GM19240 (cell line): ENCODE measurements around the gene PHF11.

Source experiments
- DNase-seq: peaks from one replicate; pipeline ENCODE4 v3.0.0; 2011; ENCODE audit warnings: low spot score; ENCODE audit not compliant: insufficient read length

The PHF11 gene

DNA sequence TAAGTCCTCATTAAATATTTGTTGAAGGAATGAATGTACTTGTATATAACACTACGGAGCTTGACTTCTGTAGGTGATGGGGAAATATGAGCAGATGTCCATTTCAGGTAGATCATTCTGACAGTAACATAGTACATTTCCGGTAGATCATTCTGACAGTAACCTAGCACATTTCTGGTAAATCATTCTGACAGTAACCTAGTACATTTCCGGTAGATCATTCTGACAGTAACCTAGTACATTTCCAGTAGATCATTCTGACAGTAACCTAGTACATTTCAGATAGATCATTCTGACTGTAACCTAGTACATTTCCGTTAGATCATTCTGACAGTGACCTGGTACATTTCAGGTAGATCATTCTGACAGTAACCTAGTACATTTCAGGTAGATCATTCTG, 2.5 kb downstream of the PHF11 start:
- no peak for DNase-seq

DNA sequence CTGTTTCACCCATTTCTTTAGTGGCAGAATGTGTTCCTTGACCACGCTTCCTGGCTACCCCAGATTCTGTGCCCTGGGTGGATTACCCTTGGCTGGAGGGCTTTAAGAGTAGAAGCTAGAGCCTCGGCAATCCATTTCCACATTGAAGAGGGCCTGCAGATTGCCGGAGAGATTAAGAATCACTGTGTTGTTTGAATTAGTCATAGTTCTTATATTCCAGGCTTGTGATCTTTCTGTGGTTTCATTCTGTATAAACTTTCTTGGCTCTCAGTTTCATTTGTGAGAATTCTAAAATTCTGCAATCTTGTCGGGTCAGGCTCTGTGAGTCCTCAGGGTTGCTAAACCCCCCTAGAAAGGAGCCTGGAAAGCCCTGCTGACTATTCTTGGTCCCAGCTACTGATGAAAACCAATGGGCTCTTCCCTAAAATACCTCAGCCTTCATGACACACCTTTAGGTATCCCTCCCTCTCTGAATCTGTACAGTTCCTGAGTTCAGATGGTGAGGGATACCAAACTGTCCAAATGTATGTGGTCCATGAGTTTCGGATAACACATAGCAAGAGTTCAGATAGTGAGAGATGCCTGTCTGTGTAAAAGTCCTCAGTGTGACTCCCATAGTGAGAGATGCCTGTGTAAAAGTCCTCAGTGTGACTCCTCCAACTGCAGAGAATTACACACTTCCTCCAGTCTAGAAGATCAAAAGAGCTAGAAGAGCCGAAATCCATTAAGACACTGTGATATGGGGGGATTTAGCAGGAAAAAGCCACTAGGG, 4.3 kb downstream of the PHF11 start:
- no peak for DNase-seq

DNA sequence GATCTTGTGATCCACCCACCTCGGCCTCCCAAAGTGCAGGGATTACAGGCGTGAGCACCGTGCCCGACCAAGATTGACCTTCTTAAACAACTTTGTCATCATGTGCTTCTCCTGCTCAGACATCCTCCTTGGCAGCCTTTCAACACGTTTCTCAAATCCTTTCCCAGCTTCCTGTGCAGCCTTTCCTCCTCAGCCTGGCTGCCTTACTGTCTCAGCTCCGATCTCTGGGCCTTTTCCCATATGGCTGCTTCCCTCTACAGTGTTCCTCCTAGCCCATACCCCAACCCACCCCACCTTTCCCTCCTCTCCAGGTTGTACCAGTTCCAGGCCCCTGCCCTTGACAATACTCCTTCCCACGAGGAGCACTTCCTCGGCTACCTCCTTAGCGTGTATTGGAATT, 7.2 kb downstream of the PHF11 start:
- DNase-seq = no peak

DNA sequence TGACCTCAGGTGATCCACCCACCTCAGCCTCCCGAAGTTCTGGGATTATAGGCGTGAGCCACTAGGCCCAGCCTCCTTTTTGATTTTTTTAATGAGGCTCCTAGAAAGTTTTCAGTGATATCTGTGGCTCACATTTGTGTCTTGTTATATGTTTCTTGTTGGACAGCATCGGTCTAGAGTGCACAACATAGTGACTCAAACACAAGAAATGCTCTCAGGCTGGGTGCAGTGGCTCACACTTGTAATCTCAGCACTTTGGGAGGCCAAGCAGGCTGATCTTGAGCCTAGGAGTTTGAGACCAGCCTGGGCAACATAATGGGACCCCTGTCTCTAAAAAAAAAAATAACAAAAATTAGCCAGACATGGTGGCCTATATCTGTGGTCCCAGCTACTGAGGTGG, 8.2 kb downstream of the PHF11 start:
- no peak for DNase-seq

DNA sequence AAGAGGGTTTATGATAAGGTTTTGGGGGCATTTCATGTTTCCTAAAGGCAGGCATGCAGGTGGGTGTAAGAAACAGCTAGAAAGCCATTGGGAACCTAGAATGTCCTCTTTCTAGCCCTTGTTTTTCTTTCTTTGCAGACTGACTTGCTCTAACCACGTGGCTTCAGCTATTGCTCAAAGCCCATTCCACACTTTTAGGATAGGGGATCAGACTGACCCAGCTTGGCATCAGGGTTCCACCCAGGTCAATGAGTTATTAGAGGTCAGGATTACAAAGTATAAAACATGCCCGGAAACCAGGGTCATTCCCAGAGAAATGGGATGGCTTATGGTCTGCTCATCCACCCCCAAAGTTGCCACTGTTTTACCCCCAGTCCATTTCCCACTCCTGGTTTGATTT, 16.8 kb downstream of the PHF11 start:
- DNase-seq = no peak

DNA sequence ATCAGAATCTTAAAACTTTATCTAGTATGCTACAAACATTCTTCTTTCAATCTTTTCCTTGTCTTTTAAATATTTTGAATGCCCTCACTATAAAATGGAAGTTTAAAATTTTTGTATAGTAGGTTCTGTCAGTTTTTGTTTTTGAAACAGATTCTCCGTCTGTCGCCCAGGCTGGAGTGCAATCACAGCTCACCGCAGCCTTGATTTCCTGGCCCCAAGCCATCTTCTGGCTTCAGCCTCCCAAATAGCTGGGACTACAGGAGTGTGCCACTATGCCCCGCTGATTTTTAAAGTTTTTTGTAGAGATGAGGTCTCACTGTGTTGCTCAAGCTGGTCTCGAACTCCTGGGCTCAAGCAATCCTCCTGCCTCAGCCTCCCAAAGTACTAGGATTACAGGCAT, 20.7 kb downstream of the PHF11 start:
- no peak for DNase-seq

DNA sequence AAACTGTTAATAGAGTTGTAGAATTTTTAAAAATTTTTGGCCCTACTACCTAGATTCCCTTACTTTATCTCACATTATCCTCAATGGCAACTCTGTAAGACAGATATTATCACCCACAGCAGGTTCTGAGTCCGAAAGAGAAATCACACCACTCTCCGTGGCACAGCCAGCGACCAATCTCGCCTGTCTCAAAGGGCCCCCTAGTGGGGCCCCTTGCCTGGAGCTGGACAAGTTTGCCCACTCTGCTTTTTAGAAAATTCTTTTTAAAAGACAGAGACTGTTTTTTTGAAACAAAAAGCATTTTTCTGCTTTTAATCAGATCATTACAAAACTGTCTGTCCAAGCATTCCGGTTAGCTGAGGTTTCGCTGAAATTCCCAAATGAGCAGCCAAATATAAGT, 21.7 kb downstream of the PHF11 start:
- DNase-seq = no peak

DNA sequence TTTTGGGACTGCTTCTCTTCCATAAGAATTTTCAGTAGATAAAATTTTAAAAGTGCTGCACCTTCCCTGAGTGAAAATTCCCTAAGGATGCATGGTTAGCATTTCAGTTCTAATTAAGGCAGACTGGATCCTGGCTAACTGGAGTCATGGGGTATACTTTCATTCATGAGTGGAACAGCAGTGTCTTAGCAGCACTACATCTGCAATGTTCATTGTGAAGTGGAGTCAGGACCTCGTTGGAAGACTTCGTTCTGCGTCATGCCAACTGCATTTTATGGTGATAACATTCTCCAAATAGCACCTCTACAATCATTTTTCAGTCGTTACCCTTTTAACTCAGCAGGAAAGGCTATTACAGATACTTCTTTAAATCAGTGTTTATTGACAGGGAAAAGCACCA, 25.5 kb downstream of the PHF11 start:
- no peak for DNase-seq

DNA sequence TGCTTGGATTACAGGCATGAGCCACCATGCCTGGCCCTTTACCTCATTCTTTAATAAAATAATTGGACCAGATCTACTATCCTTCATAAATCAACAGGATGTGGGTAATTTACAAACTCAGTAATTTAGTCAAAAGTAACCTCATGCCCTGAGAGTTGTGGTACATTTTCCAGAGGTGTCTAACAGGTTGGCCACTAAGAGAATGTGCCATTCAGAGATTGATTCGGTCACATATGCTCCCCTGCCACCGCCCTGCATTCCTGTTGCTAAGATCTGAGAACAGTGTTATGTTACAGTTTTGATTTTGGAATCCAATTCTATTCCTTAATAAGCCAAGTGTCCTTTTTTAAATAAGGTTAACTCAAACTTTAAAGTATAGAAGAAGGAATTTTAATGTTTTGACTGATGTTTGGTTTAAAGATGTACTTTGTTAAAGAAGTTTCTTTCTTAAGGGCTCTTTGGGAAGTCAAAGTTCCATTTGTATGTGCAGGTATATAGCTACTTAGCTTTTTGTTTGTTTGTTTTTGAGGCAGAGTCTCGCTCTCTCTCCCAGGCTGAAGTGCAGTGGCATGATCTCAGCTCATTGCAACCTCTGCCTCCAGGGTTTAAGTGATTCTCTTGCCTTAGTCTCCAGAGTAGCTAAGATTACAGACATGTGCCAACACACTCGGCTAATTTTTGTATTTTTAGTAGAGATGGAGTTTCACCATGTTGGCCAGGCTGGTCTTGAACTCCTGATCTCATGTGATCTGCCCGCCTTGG, 29.2 kb downstream of the PHF11 start:
- DNase-seq = no peak

DNA sequence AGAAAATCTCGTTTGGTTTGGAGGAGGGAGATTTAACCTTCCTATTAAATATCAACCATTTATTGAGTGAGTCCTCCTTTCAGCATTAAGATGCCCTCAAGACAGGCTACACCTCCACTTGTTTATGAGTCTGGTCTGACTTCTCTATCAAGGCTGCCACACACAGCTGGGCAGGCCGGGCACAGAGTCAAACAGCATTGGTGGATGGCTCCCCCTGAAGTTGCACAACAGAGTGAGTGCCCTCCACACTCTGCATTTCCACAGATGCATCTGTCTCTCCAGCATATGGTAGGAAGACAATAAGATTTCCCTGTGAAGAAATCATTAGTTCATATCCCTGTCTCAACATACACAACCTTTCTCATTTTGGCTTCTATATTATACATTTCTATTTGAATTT, 31.4 kb downstream of the PHF11 start:
- no peak for DNase-seq

DNA sequence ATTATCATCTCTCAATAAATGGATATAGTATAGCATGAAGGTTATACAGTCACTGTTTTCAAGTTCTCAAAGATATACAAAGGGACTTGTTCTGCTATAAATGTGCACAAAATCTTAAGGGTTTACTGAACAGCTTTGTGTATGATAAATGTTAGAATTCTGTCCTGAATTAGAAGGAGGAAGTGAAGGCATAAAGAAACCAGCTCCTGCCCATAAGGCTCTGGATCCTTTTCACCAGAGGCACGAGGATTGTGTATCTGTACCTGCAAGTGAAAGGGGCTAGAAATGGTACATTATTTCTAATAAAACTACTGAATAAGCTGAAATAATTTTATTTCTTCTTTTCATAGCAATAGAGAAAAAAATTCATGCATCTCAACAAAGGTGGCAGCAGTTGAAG, 32.4 kb downstream of the PHF11 start:
- DNase-seq = no peak

DNA sequence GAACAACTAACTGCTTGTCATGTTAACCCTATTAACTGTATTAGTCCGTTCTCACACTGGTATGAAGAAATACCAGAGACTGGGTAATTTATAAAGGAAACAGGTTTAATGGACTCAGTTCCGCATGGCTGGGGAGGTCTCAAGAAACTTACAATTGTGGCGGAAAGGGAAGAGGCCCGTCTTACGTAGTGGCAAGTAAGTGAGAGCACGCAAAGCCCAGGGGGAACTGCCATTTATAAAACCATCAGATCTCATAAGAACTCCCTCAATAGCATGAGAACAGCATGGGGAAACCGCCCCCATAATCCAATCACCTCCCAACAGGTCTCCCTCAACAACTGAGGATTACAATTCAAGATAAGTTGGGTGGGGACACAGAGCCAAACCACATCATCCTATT, 34.7 kb downstream of the PHF11 start:
- no peak for DNase-seq

DNA sequence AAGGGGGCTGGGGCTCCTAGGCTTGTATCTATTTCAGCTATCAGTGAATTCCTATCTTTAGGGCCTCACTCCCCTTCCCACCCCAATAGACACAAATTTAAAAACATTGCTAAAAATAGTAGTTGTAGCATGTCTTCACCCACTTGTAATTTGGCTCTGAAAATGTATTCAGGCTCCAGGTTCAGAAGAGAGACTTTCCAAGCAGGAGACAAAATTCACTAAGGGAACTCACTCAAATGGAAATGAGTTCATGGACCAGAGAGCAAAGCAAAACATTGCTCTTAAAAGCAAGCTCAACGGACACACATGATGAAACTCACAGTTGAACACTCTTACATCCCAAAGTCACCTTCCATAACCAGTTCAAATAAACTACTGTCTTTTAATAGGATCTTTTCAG, 36.8 kb downstream of the PHF11 start:
- no peak for DNase-seq

DNA sequence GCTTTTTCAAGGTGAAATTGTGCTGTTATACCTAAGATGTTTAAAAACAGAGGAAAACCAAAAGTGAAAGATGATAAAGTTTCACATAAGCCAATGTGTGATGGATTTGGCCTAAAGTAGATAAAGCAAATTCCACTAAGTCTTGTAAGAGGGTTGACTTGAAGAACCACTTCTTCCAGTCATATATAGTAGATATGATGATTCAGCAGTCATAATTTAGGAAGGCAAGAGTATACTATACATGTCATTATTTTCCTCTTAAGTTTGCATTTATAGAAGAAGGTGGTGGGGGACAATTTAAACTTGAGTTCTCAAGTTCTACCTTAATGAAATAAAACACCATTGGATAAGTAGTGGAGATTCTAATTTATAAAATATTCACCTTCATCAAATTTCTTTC, 37.3 kb downstream of the PHF11 start:
- no peak for DNase-seq

DNA sequence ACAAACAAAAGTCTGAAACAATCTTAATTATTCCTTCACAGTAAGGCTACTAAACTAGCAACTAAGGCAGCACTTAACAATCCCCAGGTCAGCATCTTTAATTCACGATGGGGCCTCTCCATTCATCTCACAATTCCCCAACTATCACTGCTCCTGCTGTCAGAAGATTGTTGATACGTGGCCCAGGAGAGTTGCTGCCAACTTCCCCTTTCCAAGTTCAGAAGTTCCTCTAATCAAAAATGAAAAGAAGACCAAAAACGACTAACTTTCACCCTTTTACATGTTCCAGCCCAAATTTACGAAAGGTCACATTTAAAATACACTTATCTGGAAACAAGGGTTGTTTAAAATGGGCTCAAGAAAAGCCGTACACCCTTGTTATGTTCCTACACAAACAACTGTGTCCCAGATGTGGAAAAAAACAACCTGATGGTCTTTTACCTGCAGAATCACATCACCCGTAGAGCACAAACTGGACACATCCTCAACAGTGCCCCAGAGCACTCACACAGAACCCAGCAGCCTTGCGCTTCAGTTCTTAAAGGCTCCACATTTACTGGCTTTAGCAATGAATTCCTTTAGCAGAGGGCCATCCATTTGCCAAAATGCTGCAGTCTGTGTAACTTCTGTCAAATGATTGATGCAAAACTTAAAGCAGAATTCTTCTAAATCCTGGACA, 38.0 kb downstream of the PHF11 start:
- no peak for DNase-seq

DNA sequence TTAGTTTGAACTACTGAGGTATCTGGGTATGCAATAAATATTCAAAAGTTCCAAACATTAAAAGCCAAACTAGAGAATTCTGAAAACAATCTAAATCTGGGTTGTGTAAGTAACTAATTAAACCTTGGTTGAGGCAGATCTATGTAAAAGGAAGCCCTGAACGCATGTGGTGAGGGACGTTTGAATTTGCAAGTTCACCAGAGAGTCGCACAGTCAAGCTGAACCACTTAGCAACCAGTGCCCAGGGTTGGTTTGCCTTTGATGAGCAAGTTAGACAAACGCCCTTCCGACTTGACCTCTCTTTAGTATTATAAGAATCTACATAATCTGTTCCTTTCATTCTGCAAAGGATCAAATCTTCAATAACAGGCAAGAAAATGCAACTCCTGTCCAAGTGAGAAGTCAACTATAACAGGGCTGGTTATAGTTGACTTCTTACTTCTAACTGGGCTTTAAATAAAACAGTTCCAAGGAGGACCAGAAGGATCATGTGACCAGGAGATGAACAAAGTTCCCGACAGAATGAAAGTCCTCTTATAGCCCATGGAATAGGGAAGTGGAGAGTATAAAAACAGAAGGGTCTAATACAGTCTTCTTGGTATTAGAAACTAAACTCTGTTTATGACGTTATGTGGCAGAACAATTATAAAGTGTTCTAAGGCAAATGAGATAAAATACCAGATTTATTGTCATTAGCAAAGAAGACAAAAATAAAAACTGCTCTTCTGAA, 40.6 kb downstream of the PHF11 start:
- no peak for DNase-seq

DNA sequence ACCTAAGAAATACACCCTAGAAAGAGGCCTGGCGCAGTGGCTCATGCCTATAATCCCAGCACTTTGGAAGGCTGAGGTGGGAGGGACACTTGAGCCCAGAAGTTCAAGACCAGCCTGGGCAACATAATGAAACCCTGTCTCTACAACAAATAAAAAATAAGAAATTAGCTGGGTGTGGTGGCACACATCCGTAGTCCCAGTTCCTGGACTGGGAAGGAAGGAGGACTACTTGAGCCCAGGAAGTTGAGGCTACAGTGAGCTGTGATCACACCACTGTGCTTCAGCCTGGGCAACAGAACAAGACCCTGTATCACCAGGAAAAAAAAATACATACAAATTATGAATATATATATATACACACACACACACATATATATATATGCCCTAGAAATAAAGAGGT, 42.7 kb downstream of the PHF11 start:
- DNase-seq = no peak

DNA sequence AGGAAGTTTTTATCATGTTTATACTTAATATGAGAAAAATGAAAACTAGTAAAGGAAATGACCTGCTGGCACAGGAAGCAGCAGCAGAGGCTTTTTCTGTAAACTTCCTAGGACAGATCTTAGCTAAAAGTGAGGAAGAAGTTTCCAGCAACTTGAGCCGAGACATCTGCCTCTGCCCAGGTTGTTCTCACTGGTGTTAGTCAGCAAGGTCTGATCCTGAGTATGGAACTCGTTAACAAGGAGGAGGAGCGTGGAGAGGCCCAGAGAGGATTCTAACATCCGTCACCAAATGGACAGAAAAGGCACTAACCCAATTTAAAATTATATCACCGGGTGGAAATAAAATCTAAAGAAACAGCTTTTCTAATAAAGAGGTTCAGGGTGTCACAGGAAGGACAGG, 43.6 kb downstream of the PHF11 start:
- no peak for DNase-seq

DNA sequence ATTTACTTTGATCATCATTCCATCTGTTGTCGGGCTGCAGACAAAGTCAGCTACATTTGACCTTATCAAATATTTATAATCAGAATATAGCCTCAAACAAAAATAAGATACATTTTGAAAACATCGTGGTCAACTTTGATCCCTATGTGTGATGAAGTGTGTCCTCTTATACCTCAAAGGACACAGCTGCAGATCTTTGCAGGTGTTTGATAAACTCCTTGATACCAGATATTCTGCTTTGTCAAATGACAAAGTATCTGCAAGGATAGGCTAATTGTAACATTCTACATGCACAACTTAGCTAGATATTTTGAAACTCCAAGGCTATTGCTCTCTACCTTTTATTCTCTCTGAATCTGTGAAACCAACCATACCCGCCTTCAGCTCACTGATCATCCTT, 44.0 kb downstream of the PHF11 start:
- no peak for DNase-seq

DNA sequence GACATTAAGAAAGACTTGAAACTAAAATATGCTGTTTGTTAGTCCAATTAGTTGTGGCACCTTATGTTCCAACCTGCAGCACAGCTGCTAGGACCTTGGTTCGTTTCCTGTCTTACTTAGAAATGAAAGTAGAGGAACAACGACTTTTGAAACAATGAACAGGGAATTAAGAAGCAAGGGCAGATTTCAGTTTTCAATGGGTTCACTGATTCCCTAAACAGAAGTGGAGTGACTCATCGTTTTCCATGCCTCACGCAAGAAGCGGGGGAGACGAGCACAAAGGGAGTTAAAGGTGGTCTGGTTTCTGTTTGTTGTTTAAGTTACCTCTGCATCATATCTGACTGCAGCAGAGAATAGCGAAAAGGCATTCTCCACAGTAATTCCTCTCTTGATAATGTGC, 44.8 kb downstream of the PHF11 start:
- no peak for DNase-seq

DNA sequence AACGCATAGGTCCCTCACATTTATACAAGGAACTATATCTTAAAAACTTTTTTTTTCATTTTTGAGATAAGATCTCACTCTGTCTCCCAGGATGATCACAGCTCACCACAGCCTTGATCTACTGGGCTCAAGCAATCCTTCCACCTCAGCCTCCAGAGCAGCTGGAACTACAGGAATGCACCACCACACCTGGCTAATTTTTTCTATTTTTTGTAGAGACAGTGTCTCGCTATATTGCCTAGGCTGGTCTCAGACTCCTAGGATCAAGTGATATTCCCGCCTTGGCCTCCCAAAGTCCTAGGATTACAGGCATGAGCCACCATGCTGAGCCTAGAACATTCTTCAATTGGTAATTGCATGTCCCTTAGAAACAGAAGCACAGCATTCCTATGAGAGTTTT, 47.9 kb downstream of the PHF11 start:
- DNase-seq = no peak

DNA sequence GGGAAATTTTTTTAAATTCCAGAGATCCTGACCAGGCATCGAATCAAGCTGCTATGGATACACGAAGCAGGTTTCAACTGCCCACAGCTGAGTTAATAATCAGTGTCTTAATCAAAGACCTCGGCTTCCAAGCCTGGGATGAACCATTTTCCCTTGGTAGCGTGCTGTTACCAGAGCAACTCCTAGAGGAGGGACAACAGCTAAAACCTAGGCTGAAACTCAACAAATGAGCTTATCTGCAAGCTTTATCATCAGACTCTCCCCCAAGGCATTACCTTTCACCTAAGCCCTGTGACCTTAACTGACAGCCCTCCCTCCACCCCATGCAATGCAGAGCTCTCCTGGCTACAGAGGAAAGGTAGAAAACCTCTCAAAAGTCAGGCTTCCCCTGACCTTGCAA, 49.9 kb downstream of the PHF11 start:
- DNase-seq = no peak
